Thyroid gland (tissue), 4 donors: ENCODE results near the gene REPS1. TPM values are rescaled to one million over a fixed set of nuclear protein-coding genes. Genes with fewer than 3 reads are reported as not detected.
A peak's percentile ranks its signal among the peaks of the same experiment; 100 is the strongest.

Source experiments
- DNase-seq, 2 donors: peaks; one replicate each; pipeline ENCODE4 v3.0.0-alpha.2; 2019
- H3K27ac ChIP-seq, 3 donors: fragments of 200-600 bp; sonication (generic); 1 replicate in 2 of 3; 2 replicates in 1 of 3; pipeline ENCODE4 v1.5.1; 2016 to 2019; ENCODE audit warnings: mild to moderate bottlenecking in 1 of 3, moderate library complexity in 1 of 3
- H3K27me3 ChIP-seq: fragments of 200-600 bp; sonication (generic); one replicate; pipeline ENCODE4 v1.5.1; 2019
- H3K36me3 ChIP-seq, 2 donors: fragments of 200-600 bp; sonication (generic); one replicate each; pipeline ENCODE4 v1.5.1; 2016 to 2019
- H3K4me1 ChIP-seq, 2 donors: fragments of 200-600 bp; sonication (generic); one replicate each; pipeline ENCODE4 v1.5.1; 2017 to 2019
- H3K4me3 ChIP-seq, 3 donors: fragments of 200-600 bp; sonication (generic); replicated peaks in 1 of 3; 1 replicate in 2 of 3; 2 replicates in 1 of 3; pipeline ENCODE4 v1.5.1; 2016; ENCODE audit warnings: mild to moderate bottlenecking in 1 of 3
- H3K9me3 ChIP-seq: fragments of 200-600 bp; sonication (generic); one replicate; pipeline ENCODE4 v1.5.1; 2017
- CTCF ChIP-seq, 6 experiments: fragments of 200-600 bp in 3 of 6; fragments of 450-650 bp in 3 of 6; sonication (generic) in 3 of 6; IDR thresholded peaks; one replicate each; pipeline ENCODE4 v1.5.1; 2016 to 2019; ENCODE audit warnings: antibody characterized with exemption in 6 of 6, mild to moderate bottlenecking in 2 of 6, inconsistent platforms in 1 of 6, moderate library complexity in 1 of 6
- POLR2A ChIP-seq, 2 donors: fragments of 450-650 bp; IDR thresholded peaks; one replicate each; pipeline ENCODE4 v1.6.1; 2017; ENCODE audit warnings: antibody characterized with exemption in 2 of 2, mild to moderate bottlenecking in 2 of 2, moderate library complexity in 1 of 2
- WGBS, 2 donors: methylation state at CpG; one replicate each; pipeline ENCODE4 v1.1.5; 2017; 5-methylcytosine and 5-hydroxymethylcytosine counted together
- intact Hi-C: fragments of 100-400 bp; cut with DNase I; formaldehyde crosslinking; loops from one replicate; pipeline ENCODE4 v1.15.1; 2023
- total RNA-seq, 4 donors: library from RNA; depleted of rRNA; stranded (reverse); fragments of >200 nt; gene quantifications; one replicate each; pipeline ENCODE4 v1.2.3, GENCODE V29; 2016

REPS1 gene
- 10 to 100 TPM; 51.5 to 93.9 (median 66.1) TPM for total RNA-seq

DNA sequence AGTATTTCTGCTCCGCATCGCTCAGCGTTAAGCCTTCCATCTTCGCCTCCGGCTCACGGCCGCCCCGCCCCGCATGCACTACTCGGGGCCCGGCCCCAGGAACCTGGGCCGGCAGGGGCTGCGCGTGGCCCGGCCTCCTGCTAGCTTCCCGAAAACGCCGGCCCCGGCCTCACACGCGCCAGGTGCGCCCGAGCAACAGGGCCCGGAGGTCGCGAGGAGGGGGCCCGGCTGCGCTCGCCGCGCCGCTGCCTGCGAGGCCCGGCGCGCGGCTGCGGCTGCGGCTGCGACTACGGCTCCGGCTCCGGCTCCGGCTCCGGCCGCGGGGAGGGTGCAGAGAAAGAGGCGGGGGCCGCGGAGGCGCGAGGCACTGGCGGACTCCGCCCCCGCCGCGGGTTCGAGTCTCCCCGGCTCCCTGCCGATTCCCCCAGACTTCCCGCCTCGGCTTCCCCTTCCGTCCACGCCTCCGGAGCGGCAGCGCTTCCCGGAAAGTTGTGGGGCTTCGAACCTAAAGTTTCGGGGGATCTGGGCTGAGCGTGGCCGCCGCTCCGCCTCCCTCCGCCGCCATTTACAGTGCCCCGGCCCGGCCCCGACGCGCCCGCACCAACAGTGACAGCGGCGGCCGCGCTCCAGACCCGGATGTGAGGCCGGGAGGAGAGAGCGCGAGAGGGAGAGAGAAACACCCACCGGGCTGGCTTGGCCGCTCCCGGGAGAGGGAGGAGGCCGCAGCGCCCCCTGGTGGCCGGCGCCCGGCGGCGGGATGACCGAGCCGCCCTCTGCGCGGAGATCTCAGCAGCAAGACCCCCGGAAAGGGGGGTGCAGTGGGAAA, at the start of gene REPS1:
TSS of gene REPS1 (minus strand) at position 611 of the 826 bp plus-strand sequence. CDS start at position 40, 571 bp downstream.
- Histone ChIP-seq H3K4me1 (peaks cover 9 to 17% of the 10 kb centered on the region in 2 donors), H3K9me3 (no peaks in the 10 kb centered on the region), H3K36me3 (no peaks in the 10 kb centered on the region), H3K27me3 (no peaks in the 10 kb centered on the region), H3K4me3 (peak within 1 kb of the TSS; percentile 66 to 82 (median 68)), H3K27ac (peak within 1 kb of the TSS; percentile 71 to 91 (median 77))
- peak; percentile 89 to 94 for DNase-seq
- intact Hi-C loops = loop anchor here (5.0 kb wide), 1 partner anchor 176 kb away; no protein-coding TSS in a partner anchor
- TF ChIP-seq CTCF (IDR thresholded peaks at IDR 0.05) (peak; percentile 72 to 99 (median 94)), POLR2A (IDR thresholded peaks at IDR 0.05) (peak in 1 of 2 donors; percentile 87)
- 0 to 1% methylated on average over 20 to 33 of the region's 105 CpGs for WGBS, 2 donors

GRCh38 chr6:139037490-139037889, 49.4 kb upstream of the REPS1 start:
- Histone ChIP-seq H3K27ac (no peak overlapping the region), H3K4me1 (no peaks in the 10 kb centered on the region), H3K36me3 (no peaks in the 10 kb centered on the region), H3K27me3 (no peaks in the 10 kb centered on the region), H3K9me3 (no peaks in the 10 kb centered on the region), H3K4me3 (no peak overlapping the region)
- TF ChIP-seq CTCF (IDR thresholded peaks at IDR 0.05) = no peak
- no peak for TF ChIP-seq POLR2A (IDR thresholded peaks at IDR 0.05)
- DNase-seq = no peak
- intact Hi-C loops = no loop called here
- WGBS, 2 donors = 83 to 87% methylated on average over 5 of the region's 5 CpGs

DNA sequence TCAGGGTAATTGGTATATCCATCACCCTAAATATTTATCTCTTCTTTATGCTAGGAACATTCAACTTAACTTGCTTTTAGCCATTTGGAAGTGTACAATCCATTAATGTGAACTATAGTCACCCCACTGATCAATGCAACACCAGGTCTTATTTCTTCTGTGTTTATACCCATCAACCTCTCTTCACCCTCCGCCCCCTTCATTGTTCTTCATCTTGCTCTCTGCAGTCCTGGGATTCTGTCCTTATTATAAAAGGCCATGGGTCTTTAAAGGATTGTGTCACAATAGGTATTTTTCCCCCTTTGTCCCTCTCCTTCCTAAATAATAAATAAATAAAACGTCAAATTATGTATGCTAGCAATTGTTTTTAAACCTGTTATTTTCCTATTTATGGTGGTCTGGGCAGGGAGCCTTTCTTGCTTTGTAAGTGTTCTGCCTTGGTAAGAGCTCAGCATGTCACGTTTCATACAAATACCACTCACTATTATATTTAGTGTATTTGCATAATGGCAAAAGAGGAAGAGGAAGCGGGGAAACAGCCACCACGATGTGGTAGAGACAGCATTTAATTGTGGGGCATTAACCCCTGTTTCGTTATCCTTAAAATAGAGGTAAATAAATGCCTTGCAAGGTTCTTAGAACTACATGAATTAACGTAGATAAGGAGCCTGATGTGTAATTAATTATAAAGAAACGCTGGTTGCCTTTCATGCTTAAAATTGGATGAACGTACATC, 42.3 kb upstream of the REPS1 start:
- TF ChIP-seq CTCF (IDR thresholded peaks at IDR 0.05) (no peak), POLR2A (IDR thresholded peaks at IDR 0.05) (no peak)
- H3K9me3 ChIP-seq = no peaks in the 10 kb centered on the region
- peak overlapping the region in 1 of 3 donors; percentile 89 for H3K27ac ChIP-seq
- intact Hi-C loops = no loop called here
- 75 to 80% methylated on average over 9 of the region's 9 CpGs for WGBS, 2 donors
- peaks cover 15 to 24% of the 10 kb centered on the region in 2 donors for H3K4me1 ChIP-seq
- no peak overlapping the region for H3K4me3 ChIP-seq
- no peaks in the 10 kb centered on the region for H3K36me3 ChIP-seq
- H3K27me3 ChIP-seq = no peaks in the 10 kb centered on the region
- DNase-seq = no peak

DNA sequence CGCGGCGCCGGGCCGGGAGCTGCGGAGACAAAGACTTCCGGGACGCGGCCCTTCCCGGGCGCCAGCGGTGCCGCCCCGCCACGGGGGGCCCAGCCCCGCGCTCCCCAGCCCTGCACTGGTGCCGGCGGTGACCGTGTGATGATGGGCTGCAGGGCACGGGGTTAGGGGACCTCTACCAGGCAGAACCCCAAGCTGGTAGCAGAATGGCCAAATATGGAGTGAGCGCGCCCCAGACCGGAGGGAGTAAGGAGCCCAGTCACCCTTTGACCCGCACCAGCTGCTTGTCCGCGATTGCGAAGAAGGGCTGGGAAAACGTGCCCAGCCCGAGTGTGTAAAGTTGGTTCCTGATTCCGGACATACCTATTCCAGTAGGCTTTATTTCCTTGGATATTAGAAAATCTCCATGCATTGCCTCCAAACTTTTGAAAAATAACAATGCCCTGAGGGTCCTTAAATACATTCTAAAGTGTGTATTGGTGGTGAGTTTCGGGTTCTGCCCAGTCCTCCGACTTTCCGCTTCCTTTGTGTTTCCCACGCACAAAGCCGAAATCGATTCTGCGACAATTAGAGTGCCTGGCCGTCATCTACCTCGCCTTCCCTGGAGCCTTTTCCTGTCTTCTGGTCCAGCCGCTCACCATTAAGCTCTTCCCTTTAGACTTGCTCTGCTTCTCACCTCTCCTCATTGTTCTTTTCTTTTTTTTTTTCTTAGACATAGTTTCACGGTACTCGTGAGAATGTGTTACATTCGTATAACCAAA, 41.6 kb upstream of the REPS1 start:
- Histone ChIP-seq H3K9me3 (no peaks in the 10 kb centered on the region), H3K36me3 (no peaks in the 10 kb centered on the region), H3K27me3 (no peaks in the 10 kb centered on the region), H3K4me3 (peak overlapping the region; percentile 54 to 97 (median 97)), H3K4me1 (peaks cover 15 to 24% of the 10 kb centered on the region in 2 donors), H3K27ac (peak overlapping the region; percentile 54 to 92 (median 89))
- peak; percentile 61 to 63 for DNase-seq
- TF ChIP-seq CTCF (IDR thresholded peaks at IDR 0.05) = no peak
- no peak for TF ChIP-seq POLR2A (IDR thresholded peaks at IDR 0.05)
- 20 to 30% methylated on average over 13 to 23 of the region's 44 CpGs for WGBS, 2 donors
- intact Hi-C loops = no loop called here
